Left ventricle myocardium superior (tissue), 1 donor: ENCODE measurements around the gene C6orf47. TPM values are rescaled to one million over a fixed set of nuclear protein-coding genes. Genes with fewer than 3 reads are reported as not detected.

Experiments used
- ATAC-seq: fragments of 200-7000 bp; cut with Tn5 transposase; one replicate; pipeline ENCODE4 v1.9.1; 2020; ENCODE audit warnings: mild to moderate bottlenecking, moderate library complexity
- DNase-seq: peaks from one replicate; pipeline ENCODE4 v3.0.0-alpha.2; 2020
- intact Hi-C: fragments of 100-400 bp; cut with micrococcal nuclease; formaldehyde crosslinking; loops from one replicate; pipeline ENCODE4 v1.11.0; 2022
- microRNA-seq: library from miRNA; unstranded; fragments of <30 nt; microRNA quantifications from one replicate; pipeline ENCODE4 v1.2.0, GENCODE V29; 2020; ENCODE audit warnings: borderline number of aligned reads
- total RNA-seq: library from RNA; stranded (reverse); fragmentation: NEBNext Ultra II Directional; extraction: Animal tissue kit (Norgen Biotek cat#: 25700); gene quantifications from one replicate; pipeline ENCODE4 v1.2.1, GENCODE V29; 2021
- donor health status: DM: no; HTN: yes; CAD: no; lungs with severe emphysema.

C6orf47 gene
- total RNA-seq, 1 donor from 2014 or later, result 18.6 TPM

DNA sequence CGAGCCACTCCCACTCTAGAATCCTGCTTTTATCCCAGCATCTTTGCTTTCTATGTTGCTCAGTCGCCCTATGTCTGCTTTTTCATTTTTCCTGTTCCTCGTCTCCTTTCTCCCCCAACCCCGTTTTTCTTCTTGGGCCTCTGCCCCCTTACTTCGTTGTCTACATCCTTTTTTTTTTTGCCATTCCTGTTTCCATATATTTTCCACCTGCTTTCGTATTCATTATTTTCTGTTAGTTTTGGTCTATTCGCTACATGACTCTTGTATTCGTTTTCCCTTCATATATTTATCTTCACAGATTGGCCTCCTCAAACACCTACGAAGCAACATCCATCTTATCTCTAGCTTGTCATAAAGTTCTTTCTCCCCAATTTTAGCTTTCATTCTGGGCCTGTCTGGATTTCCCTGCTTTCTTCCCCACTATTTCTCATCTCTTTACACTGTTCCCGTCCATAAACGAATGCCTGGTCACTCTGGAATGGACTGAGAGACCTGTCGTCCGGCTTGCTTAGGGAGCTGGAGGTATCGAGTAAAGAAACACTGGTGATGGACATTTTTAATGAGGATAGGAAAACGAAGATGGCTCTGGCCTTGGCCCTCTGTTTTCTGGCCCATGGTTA lies 39.1 kb downstream of the C6orf47 start:
- no peak for DNase-seq
- intact Hi-C loops, result no loop called here
- ATAC-seq, result no peak

DNA sequence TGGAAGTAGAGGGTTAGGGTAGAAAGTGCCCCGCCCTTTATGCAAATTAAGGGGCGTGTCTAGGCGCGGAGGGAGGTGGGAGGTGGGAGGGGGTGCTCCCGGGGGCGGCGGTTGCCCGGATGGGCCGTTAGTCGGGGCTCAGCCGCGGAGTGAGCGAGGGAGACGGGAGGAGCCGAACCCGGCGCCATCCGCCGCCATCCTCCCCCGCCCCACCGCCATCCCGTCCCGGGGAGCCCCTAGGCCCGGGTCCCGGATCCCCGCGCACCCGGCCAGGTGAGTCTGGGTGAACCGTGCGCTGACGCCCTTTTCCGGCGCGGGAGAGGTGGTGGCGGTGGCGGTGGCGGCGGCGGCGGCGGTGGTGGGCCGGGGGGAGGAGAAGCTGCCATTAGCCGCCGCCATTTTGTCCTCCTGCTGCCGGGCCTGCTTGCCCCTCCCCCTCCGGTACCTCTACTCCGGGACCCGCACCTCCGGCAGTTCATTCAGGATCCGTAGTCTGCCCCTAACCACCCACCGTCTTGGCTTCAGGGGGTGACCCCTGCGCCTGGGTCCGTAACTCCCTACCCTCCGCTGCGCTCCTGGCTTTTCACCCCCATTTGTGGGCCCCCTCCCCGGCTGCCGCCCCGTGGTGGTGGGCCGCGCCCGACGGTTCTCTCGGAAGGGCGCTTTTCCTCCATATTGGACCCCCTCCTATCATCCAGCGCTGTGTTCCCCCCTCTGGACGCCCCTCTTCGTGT lies 39.8 kb downstream of the C6orf47 start, which contains the start of gene PRRC2A:
Gene PRRC2A (plus strand): TSS at position 130 of the 734 bp plus-strand sequence. CDS start 2,075 bp downstream, outside the sequence.
- ATAC-seq (peak; percentile 91), DNase-seq (no peak)
- intact Hi-C loops, result no loop called here

DNA sequence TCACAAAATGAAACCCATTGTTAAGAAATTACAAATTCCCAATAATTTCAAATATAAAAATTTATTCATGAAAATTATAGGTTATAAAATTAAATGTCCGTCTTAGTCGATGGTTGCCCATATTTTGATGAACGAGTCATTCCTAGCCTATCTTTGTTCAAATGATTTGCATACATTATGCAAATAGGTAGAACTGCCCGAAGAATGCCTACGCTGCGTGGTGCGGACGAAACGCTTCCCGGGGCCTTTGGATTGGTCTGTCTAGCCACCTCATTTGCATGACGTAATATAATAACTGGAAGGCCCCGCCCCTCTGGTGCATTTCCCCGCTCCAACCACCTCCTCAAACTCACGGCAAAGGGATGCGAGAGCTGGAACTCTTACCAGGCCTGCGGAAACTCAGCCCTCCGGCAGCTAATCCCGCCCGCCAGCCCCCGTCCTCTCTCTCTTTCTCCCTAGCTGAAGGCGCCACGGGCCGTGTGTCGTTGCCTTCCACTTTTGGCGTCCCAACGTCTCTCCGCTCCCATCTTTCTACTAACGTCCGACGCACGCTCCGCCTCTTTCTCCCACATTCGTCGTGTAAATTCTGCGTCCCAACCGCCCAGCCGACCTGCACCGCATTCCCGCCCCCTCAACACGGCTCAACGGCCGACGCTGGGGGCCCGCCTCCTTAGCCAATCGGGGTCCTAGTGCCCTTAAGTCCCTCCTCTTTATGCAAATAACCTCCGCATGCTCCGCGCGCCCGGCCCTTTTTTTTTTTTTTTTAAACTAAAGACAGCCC lies 40.6 kb downstream of the C6orf47 start:
- peak; percentile 98 for DNase-seq
- ATAC-seq, result peak; percentile 93
- intact Hi-C loops, result no loop called here

DNA sequence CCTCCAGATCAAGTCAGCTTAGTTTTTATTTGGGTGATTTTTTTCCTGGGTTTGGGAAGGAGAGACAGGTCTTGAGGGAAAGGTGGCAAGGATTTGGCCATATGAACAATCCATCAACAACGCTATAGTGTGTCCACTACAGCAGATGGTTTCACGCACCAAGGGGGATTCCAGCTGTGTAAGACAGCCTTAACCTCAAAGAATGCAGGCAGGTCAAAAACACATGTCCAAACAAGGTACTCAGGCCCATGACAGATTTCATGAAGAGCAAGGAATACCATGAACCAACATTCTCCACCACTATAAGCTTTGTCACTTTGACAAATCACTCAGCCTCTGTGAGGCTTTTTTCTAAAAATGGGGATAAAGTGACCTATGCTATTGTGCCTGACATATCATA lies 43.6 kb downstream of the C6orf47 start:
- DNase-seq (no peak), ATAC-seq (no peak)
- intact Hi-C loops, result no loop called here

DNA sequence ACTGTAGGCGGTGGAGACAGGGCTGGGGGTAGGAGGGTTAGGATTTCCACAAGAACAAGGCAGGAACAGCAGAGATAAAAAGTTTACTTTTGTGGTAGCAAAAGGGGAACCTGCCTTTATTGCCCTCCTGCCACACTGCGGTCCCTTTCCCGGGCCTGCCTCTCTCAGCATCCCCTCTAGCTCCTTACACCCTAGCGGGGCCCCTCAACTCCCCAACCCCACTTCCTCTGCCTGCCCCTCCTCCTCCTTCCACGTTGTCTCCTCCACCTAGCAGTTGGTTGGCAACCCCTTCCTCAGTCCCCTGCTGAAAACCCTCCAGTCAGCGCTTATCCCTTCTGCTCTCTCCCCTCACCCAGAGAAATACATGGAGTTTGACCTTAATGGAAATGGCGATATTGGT lies 44.8 kb downstream of the C6orf47 start:
- no peak for DNase-seq
- intact Hi-C loops, result no loop called here
- ATAC-seq, result no peak

DNA sequence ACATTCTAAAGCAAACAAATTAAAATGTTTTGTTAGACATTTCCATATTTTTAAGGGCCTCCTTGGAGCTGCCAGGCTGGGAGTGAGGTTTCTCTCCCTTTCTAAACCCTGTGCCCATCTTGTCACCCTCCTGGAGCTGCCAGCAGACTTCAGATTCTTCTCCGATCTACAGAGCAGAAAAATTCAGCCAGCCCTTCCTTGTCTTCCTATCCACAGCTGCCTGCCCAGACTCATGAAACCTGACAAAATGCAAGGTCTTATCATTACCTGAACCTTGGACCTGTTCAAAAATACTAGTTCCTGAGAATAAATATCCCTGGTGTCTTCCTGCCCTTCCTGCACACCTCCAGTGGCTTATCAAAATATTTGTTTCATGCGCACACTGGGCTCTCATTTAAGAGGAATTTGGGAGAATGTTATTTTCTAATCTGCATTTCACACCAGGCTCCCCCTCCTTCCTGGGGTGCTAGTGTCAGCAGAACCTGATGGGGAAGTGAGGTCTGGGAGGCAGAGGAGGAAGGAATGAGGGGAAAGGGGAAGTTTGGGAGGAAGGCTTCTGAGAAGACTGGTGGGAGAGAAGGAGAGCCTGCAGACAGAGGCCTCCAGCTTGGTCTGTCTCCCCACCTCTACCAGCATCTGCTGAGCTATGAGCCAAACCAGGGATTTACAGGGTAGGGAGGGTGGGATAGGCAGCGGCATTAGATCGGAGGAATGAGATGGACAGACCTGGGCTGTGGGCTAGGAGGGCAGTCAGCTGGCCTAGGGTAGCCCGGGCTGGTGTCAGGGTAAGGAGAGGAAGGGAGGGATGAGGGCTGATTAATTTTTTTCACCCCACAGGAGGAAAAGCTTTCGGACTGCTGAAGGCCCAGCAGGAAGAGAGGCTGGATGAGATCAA lies 45.6 kb downstream of the C6orf47 start, which contains the start of gene AIF1:
Gene AIF1 (plus strand): TSS at position 551 of the 895 bp plus-strand sequence. CDS start 96 bp downstream, at position 647.
- no peak for DNase-seq
- peak; percentile 26 for ATAC-seq
- intact Hi-C loops, result no loop called here

DNA sequence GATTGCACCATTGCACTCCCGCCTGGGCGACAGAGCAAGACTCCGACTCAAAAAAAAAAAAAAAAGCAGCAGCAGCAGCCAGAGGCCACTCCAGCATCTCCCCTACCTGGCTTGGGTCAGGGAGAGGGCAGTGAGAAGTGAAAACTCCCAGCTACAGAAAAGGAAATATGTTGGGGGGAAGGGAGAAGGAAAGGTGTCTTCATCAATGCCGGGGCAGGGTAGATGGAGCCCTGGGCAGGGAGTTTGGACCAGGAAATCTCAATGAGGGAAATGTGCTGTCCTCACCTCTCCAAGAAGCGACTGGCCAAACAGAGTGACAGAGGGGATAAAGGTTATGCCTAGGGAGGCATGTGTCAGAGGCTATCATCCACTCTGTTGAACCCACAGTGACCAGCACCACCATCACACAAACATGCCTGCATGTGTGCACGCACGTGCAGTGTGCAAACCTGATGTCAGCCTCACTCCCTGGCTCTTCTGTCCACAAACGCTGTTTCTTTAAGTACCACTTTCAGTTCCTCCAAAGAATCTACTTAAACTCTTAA lies 46.4 kb downstream of the C6orf47 start:
- DNase-seq (no peak), ATAC-seq (peak; percentile 40)
- intact Hi-C loops, result no loop called here

DNA sequence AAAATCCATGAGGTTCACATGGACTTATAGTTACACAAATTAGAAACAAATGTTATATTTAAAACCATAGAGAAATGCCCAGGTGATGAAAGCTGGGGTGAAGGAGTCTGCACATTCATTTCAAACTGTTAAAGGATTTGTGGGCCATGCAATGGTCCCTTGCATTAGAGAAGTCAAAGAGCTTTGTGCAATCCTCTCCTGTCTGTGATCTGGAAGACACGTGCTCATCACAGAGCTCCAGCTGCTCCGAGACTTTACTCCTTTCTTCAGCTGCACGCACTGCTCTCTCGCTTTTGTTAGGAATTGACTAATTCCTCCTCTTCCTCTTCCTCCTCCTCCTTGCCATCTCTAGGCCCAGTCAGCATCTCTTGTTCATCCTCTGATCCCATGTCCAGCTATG lies 49.6 kb downstream of the C6orf47 start:
- intact Hi-C loops, result no loop called here
- ATAC-seq (no peak), DNase-seq (no peak)

DNA sequence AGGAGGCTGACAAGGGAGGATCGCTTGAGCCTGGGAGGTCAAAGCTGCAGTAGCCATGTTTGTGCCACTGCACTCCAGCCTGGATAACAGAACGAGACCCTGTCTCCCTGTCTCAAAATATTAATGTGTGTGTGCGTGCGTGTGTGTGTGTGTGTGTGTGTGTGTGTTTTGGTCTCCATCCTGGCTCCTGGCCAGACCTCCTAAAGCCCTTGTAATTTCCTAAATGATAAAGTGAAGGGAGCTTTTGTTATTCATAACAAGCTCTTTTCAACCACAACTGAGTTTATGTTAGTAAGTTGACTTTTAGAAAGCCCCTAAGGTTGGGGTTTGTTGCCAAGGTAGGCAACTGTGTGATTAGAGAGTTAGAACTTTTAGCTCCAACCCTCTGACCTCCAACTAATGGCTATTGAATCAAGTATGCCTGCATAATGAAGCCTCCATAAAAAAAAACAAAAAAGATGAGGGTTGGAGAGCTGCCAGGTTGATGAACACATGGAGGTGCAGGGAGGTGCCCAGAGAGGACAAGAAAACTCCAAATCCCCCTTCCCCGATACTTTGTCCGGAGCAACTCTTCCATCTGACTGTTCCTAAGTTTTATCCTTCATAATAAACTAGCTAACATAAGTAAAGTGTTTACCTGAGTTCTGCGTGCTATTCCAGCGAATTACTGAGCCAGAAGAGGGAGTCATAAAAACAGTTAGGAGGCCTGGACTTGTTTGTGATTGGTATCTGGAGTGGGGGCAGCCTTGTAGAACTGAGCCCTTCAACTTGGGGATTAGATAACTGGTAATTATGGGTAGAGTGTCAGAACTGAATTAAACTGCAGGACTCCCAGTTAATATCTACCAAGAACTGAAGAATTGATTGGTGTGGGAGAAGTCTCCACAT lies 50.8 kb downstream of the C6orf47 start:
- DNase-seq (no peak), ATAC-seq (no peak)
- intact Hi-C loops, result no loop called here

Small RNA genes lying within 50 kb of the gene (microRNA-seq; reads per million reads assigned to microRNA genes)
- gene MIR4646, result not detected
- not detected for gene MIR6832

Other genes with a start within 250 kb of the C6orf47 start
- 1.7 TPM for gene MICB, start 162.6 kb downstream of the C6orf47 start, total RNA-seq
- gene MCCD1, start 131.8 kb downstream of the C6orf47 start, total RNA-seq, result not detected
- 176 TPM for gene DDX39B, start 118.8 kb downstream of the C6orf47 start, total RNA-seq
- gene ATP6V1G2, start 114.2 kb downstream of the C6orf47 start, total RNA-seq, result 2.1 TPM
- 12.7 TPM for gene NFKBIL1, start 113.2 kb downstream of the C6orf47 start, total RNA-seq
- gene LTA, start 88.5 kb downstream of the C6orf47 start, total RNA-seq, result not detected
- gene TNF, start 85.2 kb downstream of the C6orf47 start, total RNA-seq, result 0.35 TPM
- gene LTB, start 78.4 kb downstream of the C6orf47 start, total RNA-seq, result 0.40 TPM
- gene LST1, start 74.5 kb downstream of the C6orf47 start, total RNA-seq, result 6.9 TPM
- gene NCR3, start 67.8 kb downstream of the C6orf47 start, total RNA-seq, result not detected
- 15.5 TPM for gene AIF1, start 45.5 kb downstream of the C6orf47 start, total RNA-seq
- 76.9 TPM for gene PRRC2A, start 40.1 kb downstream of the C6orf47 start, total RNA-seq
- gene BAG6, start 8.1 kb downstream of the C6orf47 start, total RNA-seq, result 283 TPM
- 2.4 TPM for gene APOM, start 4.9 kb downstream of the C6orf47 start, total RNA-seq
- 19.2 TPM for gene GPANK1, start 4.2 kb upstream of the C6orf47 start, total RNA-seq
- 111 TPM for gene CSNK2B, start 5.3 kb upstream of the C6orf47 start, total RNA-seq
- 3.9 TPM for gene LY6G5B, start 9.2 kb upstream of the C6orf47 start, total RNA-seq
- 1.8 TPM for gene LY6G5C, start 20.3 kb upstream of the C6orf47 start, total RNA-seq
- 29.0 TPM for gene ABHD16A, start 42.5 kb upstream of the C6orf47 start, total RNA-seq
- gene LY6G6F, start 46.1 kb upstream of the C6orf47 start, total RNA-seq, result not detected
- not detected for gene LY6G6D, start 54.6 kb upstream of the C6orf47 start, total RNA-seq
- not detected for gene LY6G6C, start 61.0 kb upstream of the C6orf47 start, total RNA-seq
- gene MPIG6B, start 62.6 kb upstream of the C6orf47 start, total RNA-seq, result 0.52 TPM
- 27.6 TPM for gene DDAH2, start 68.5 kb upstream of the C6orf47 start, total RNA-seq
- 77.4 TPM for gene CLIC1, start 75.8 kb upstream of the C6orf47 start, total RNA-seq
- 1.3 TPM for gene MSH5, start 79.2 kb upstream of the C6orf47 start, total RNA-seq
- gene SAPCD1, start 101.9 kb upstream of the C6orf47 start, total RNA-seq, result 0.47 TPM
- 12.8 TPM for gene VWA7, start 116.5 kb upstream of the C6orf47 start, total RNA-seq
- 22.5 TPM for gene VARS1, start 135.0 kb upstream of the C6orf47 start, total RNA-seq
- 20.1 TPM for gene LSM2, start 146.2 kb upstream of the C6orf47 start, total RNA-seq
- gene HSPA1L, start 154.5 kb upstream of the C6orf47 start, total RNA-seq, result 2.0 TPM
- 341 TPM for gene HSPA1A, start 154.8 kb upstream of the C6orf47 start, total RNA-seq
- 233 TPM for gene HSPA1B, start 167.0 kb upstream of the C6orf47 start, total RNA-seq
- 24.9 TPM for gene NEU1, start 202.0 kb upstream of the C6orf47 start, total RNA-seq
- not detected for gene SLC44A4, start 218.2 kb upstream of the C6orf47 start, total RNA-seq
- 17.1 TPM for gene EHMT2, start 236.9 kb upstream of the C6orf47 start, total RNA-seq
- gene ZBTB12, start 241.3 kb upstream of the C6orf47 start, total RNA-seq, result 3.3 TPM